T-helper 9 cell (primary cell): ENCODE measurements around the gene NSUN6.

Experiments used
- DNase-seq: peaks from one replicate; pipeline ENCODE4 v3.0.0-alpha.2; 2020

The NSUN6 gene

DNA sequence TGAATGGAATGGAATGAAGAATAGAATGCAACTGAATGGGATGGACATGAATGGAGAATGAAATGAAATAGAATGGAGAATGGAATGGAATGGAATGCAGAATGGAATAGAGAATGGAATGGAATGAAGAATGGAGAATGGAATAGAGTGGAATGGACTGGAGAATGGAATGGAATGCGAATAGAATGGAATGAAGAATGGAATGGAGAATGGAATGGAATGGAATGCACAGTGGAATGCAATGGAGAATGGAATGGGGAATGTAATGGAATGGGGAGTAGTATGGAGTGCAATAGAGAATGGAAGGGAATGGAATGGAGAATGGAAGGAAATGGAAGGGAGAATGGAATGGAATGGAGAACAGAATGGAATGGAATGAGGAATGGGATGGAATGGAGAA lies 93.4 kb downstream of the NSUN6 start:
- no peak for DNase-seq

DNA sequence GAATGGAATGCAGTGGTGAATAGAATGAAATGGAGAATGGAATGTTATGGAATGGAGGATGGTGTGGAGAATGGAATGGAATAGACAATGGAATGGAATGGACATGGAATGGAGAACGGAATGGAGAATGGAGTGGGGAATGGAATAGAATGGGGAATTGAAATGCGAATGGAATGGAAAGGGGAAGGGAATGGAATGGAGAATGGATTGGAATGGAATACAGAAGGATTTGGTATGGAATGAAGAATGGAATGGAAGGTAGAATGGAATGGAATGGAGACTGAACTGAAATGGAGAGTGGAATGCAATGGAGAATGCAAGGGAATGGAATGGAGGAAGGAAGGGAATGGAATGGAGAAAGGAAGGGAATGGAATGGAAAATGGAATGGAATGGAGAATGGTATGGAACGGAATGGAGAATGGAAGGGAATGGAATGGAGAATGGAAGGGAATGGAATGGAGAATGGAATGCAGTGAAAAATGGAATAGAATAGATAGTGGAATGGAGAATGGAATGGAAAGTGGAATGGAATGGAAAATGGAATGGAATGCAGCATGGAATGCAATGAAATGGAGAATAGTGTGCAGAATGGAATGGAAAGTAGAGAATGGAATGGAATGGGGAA lies 94.8 kb downstream of the NSUN6 start:
- DNase-seq, result no peak

- no peak for DNase-seq
Observed at GRCh38 chr10:18554479-18554878, 96.9 kb downstream of the NSUN6 start.

DNA sequence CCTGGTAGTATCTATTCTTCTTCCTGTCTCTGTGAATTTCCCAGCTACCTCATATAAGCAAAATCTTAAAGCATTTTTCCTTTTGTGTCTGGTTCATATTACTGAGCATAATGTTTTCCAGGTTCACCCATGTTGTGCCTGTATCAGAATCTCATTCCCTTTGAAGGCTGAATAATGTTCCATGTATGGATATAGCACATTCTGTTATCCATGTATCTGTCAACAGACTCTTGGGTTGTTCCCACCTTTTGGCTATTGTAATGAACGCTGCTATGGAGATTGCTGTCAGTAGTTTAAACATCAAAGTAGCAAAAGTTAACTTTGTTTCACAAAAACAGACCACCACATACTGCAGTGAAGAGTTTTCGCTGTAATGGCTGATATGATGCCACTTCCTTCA lies 99.9 kb downstream of the NSUN6 start:
- no peak for DNase-seq

- no peak for DNase-seq
Observed at GRCh38 chr10:18549105-18549504, 102.3 kb downstream of the NSUN6 start.

DNA sequence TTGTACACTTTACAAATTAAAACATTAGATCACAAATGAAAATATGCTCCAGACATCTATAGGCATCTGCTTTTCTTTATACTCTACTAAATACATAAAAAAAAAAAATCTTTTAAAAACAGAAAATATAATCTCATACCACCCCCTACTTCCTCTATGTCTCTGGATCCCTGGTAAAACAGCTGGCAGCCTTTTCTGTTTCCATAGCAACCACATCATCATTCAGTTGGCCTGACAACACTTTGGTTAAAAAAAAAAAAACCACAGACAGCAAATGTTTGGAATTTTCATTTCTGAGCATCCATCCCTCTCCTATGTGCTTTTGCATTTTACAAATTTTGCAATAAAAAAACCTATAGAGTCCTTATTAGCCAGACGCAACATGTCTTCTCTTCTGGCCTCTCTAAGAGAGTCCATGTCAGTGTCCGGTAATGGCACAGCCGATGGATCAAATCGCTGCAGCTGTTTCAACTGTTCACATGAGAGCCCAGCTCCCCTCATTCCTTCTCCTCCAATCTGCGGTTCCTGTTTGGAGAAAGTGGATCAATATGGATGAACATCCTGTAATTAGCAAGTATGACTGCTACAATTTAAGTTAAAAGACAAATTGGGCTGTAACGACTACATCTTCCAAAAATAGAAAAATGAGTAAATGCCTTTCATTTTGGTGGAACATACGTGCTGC lies 105.6 kb downstream of the NSUN6 start:
- no peak for DNase-seq

- DNase-seq, result no peak
Observed at GRCh38 chr10:18542832-18543231, 108.6 kb downstream of the NSUN6 start.

GRCh38 chr10:18540195-18540594 lies 111.2 kb downstream of the NSUN6 start:
- DNase-seq, result no peak

DNA sequence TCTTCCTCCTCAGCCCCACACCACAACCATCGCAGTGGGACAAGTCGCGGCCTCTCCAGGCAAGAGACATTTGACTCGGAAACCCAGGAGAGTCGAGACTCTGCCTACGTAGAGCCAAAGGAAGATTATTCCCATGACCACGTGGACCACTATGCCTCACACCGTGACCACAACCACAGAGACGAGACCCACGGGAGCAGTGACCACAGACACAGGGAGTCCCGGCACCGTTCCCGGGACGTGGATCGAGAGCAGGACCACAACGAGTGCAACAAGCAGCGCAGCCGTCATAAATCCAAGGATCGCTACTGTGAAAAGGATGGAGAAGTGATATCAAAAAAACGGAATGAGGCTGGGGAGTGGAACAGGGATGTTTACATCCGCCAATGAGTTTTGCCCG lies 112.1 kb downstream of the NSUN6 start:
- no peak for DNase-seq

DNA sequence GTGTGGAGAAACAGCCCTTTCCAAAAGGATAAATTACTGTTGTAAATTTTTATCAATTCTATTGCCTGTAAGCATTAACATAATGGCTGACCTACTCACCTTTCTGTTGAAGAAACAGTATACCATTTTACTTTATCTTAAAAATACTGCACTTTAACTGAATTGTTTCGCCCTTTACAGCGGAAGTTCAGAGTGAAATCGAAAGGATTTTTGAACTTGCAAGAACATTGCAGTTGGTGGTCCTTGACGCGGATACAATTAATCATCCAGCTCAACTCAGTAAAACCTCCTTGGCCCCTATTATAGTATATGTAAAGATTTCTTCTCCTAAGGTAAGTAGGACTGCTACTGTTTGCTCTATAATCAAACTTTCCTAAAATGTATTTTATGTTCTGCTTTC lies 117.5 kb downstream of the NSUN6 start:
- DNase-seq, result no peak

DNA sequence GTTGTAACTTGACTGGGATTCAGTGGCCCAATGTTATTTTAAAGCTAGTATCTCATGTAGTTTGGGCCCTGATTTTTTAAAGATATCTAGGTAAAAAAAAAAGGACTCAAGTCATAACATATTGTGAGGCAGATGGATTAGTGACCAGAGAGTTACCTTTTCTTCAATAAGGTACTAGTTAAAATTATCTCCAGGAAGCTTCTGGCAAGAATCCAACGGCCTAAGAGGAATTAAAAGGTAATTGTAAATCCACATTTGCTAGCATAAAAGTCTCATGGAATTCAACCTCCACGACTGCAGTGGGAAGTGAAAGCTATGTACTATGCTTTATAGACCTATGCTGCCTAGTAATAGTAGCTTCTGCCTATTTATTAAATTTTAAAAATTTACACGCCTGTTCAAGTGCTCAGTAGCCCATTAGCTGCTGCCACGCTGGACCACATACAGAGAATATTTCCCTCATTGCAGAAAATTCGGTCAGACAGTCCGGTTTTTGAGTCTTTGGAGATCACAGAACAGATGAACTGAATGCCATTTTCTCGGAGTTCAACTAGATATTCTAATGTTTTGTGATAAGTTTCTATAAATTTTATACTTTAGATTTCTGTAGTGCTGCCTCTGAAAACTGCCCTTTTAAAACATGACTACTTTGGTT lies 118.4 kb downstream of the NSUN6 start:
- no peak for DNase-seq

GRCh38 chr10:18528292-18528691 lies 123.1 kb downstream of the NSUN6 start:
- DNase-seq, result no peak

DNA sequence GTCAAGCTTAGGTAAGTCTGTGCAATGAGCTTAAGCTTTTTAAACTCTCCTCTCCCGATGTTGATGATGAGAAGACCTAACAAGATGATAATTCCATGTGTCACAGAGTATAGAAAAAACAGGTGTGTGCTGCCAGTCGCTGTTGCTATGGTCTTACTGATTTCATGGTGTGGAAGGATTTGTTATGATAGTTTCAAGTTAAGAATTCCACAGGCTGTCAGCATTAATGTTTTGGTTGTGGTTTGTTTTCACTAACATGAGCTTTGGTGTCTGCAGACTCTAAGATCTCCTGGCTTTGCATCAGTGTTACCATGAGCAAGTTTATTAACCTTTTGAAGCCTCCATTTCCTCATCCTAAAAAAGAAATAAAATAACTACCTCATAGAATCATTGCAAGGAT lies 123.7 kb downstream of the NSUN6 start:
- no peak for DNase-seq

DNA sequence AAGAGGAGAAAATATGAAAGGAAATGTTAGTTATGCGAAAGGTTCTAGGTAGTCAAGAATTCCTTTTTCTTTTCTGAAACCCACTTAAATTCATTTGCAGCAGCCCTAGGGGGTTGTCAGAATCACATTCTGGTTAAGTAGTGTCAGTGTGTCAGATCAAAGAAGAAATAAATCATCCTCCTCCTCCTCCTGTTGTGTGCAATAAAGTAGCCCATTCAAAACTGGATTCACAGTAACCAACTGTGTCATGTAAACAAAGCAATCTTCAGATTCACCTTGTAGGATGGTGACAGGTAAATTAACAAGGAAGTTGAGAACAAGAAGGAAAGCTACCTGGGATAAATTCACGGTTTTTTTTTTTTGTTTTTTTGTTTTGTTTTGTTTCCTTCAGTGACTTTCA lies 127.5 kb downstream of the NSUN6 start:
- DNase-seq, result no peak

DNA sequence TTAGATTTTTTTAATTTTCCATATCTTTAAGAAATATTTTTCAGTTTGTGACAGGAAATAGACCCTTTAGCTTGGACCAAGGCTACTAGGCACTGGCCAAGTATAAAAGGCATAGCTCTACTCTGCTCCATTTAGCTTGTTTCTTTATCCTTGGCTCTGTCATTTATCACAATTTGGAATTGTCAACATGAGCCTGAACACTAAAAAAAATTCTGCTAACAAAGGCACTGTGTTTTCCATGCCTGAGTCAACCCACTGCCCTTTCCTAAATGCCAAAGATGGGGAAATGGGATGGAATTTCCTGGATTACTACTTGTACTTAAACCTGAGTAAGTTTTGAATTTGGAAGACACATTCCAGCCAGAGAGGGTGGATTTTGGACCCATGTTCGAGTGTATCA lies 128.4 kb downstream of the NSUN6 start:
- no peak for DNase-seq

DNA sequence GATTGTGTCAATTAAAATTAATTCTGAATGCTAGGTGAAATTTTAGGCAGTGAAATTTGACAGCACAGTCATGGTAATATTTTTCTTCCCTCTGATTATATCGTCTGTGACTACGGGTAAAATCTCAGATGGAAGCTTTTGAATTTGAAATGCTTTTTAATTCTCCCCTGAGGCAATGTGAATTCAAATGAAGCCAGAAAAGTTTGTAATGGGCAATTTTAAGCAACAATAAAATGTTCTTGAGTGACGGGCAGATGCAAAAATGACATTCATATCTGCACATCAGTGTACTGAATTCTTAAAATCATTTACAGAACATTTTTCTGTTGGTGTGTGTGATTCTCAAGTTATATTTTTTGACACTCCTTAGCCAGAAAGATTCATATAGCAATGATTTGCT lies 134.5 kb downstream of the NSUN6 start:
- DNase-seq, result no peak

DNA sequence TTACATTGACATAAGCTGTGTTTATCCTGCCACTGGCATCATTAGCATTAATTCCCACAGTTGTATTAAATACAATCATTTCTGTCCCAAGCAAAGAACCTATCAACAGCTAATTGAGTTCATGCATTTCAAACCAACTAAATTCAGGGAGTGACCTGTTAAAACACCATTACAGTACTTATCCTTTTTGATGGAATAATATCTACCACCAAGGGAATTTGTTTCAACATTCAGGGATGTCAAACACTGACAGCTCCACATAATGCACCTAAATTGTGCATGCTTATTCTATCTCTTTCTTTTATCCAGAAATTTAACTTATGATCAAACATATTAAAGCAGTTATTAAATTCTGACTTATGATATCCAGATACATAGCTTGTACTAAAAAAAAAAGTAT lies 136.8 kb downstream of the NSUN6 start:
- no peak for DNase-seq

DNA sequence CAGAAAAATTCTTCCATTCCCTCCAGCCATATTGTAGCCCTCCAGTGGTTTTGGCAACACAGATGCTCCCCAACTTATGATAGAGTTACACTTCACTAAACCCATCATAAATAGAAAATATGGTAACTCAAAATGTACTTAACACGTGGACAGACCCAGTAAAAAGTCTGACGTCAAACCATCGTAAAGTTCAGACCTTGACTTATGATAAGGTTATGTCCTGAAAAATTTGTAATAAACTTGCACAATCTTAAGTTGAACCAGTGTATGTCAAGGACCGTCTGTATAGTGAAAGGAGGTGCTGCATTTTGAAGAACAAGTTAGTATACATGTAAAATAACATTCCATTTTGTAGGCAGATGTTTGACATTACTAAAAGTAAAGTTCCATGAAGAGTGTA lies 142.8 kb downstream of the NSUN6 start:
- no peak for DNase-seq

- no peak for DNase-seq
Observed at GRCh38 chr10:18505456-18506118, 145.8 kb downstream of the NSUN6 start.

DNA sequence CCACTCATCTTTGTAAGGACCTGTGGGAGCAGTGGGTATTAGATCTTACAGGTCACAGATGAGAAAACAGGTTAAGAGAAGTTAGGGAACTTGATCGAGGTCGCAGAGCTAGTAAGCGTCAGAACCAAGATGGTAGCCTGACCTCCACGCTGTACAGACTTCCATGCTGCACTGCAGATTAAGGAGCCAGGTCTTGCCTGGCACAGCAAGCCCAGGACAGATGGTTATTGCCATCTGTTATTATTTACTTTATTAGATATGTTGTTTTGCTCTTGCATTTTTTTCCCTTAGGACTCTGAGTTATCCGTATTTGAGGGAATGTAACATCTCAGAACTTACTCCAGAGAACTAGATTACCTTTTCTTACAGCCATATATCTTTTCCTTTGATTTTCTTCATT lies 147.2 kb downstream of the NSUN6 start:
- DNase-seq, result no peak

DNA sequence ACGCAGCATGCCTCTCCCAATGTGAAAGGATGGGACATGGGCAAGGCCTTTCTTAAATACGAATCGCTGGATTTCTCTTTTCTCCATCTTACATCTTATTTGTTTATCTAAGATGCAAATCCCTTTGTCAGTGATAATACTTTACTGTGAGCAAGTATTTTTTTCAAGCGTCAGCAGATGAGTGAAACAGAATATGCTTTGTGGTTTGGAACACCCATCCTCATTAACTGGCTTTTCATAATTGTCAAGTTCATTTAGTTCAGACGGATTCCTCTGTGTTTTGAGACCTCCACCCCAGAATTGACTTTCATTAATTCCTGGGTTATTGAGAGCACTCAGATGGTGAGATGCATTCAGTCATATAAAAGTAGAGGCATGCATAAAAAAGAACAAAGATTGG lies 149.8 kb downstream of the NSUN6 start:
- no peak for DNase-seq

DNA sequence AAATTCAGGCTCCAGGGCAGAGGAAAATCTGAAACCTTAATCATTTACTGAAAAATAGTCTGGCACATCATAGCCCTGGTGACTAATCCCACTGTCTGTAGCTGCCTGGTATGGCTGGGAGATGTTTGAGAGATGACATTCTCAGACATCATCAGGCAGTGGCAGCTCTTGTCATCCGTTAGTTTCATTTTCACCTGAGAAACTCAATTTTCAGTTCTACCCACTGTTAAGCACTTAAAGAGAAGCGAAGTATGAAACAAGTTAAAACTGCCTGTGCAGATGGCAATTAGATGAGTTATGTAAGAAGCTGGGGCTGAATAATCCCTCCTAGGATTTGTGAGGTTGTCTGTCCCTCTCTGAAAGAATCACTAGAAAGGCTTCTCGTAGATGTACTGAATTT lies 150.2 kb downstream of the NSUN6 start:
- DNase-seq, result no peak

DNA sequence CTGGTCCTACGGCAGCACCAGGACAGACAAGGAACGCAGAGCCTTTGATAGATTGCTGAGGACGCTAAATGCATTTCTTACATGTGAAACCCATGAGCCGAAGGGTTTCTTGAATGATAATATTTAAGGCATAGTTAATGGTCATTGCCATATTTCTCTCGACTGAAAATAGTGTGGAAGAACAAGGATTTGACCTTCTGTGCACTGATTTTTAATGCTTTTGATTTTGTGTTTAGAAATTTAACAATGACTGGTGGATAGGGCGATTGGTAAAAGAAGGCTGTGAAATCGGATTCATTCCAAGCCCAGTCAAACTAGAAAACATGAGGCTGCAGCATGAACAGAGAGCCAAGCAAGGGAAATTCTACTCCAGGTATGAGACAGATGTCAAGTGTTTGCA lies 150.8 kb downstream of the NSUN6 start:
- DNase-seq, result no peak

DNA sequence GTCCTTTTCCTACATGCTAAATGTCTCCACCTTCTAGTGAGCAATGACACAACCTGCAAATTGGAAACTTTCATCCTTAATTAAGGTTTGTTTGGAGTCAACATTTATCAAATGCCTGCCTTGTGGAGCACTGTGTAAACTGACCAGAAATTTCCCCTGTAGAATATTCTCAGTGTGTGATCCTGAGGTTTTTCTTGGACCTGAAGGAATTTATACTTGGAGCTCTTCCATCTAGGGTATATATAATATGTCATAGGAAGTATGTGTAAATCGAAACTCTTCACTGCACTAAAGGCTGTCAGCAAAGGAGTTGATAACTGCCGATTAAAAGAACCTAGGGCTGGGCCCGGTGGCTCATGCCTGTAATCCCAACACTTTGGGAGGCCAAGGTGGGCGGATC lies 152.4 kb downstream of the NSUN6 start:
- DNase-seq, result no peak
